ENCODE data around the gene AUP1.

DNA sequence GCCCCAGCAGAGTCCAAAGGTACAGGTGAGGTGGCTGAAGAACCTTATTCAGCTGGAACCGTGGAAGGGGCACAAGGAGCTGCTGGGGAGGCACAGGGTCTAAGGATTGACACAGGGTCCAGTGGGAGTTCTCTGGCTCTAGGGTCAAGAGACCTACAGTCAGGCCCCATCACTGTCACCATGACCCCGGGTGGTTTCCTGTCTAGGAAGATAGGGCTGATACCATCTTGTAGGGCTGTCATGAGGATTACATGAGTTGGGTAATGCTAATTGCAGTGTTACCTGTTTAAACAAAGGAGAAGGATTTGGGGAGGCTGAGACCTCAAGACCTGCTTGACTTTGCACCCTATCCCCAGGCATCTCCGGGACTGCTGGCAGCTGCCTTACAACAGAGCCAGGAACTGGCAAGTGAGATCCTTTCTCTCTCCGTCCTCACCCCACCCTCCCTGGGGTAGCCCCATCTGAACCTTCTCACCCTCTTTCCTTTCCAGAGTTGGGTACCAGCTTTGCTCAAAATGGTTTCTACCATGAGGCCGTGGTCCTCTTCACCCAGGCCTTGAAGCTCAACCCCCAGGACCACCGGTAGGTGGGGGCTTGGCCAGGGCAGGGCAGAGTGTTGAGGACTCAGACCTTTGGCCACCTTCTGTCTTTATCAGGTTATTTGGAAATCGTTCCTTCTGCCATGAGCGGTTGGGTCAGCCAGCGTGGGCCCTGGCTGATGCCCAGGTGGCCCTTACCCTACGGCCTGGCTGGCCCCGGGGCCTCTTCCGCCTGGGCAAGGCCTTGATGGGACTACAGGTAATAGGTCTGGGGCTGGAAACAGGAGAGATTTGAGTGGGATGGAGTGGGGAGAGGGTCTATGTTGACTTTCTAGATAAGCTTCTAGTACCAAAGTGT is 37.6 kb downstream of the AUP1 start:
- no peak for TF ChIP-seq CTCF (IDR thresholded peaks at IDR 0.05)
- TF ChIP-seq EP300 (IDR thresholded peaks at IDR 0.05): no peak
